IMR-90 (cell line): ENCODE results near the gene TCERG1L. TPM values are rescaled to one million over a fixed set of nuclear protein-coding genes. Genes with fewer than 3 reads are reported as not detected.

Source experiments
- ATAC-seq: fragments of 200-7000 bp; cut with Tn5 transposase; 2 replicates; pipeline ENCODE4 v1.9.1; 2020; ENCODE audit warnings: low read depth, mild to moderate bottlenecking, moderate library complexity
- BruUV-seq: library from RNA; stranded (reverse); fragments of 400-500 nt; replicated peaks from 2 replicates; lab custom pipeline; 2021; lab: Mats Ljungman, UMichigan
- CTCF ChIA-PET: fragments of 300-600 bp; formaldehyde crosslinking; extraction: SDS; loops from one replicate; lab custom pipeline; 2021; ENCODE audit warnings: antibody characterized with exemption; lab: Yijun Ruan, JAX
- POLR2A ChIA-PET: fragments of 300-600 bp; sonication (Branson Sonifier 250); formaldehyde crosslinking; loops from one replicate; lab custom pipeline; 2022; ENCODE audit warnings: antibody characterized with exemption; ENCODE audit not compliant: unreplicated experiment; lab: Charles Lee
- DNase-seq: peaks from one replicate; pipeline ENCODE4 v3.0.0; 2013
- H2AFZ ChIP-seq: replicated peaks from 2 replicates; pipeline ENCODE3; 2013; ENCODE audit warnings: low read length, mild to moderate bottlenecking; ENCODE audit not compliant: poor library complexity
- H2AK5ac ChIP-seq: 2 replicates; pipeline ENCODE4 v1.6.1; 2013; ENCODE audit warnings: low read depth, low read length, inconsistent platforms
- H2AK9ac ChIP-seq: replicated peaks from 2 replicates; pipeline ENCODE3; 2013; ENCODE audit warnings: mild to moderate bottlenecking, low read depth, low read length, moderate library complexity; ENCODE audit not compliant: poor library complexity
- H2BK120ac ChIP-seq: 2 replicates; pipeline ENCODE4 v1.6.1; 2013; ENCODE audit warnings: low read depth, low read length, inconsistent platforms
- H2BK15ac ChIP-seq: 3 replicates; pipeline ENCODE4 v1.6.1; 2013; ENCODE audit warnings: low read depth, low read length, inconsistent platforms
- H2BK20ac ChIP-seq: 2 replicates; pipeline ENCODE4 v1.6.1; 2013; ENCODE audit warnings: low read depth, mild to moderate bottlenecking, inconsistent platforms, low read length, moderate library complexity
- H2BK5ac ChIP-seq: 2 replicates; pipeline ENCODE4 v1.6.1; 2013; ENCODE audit warnings: mild to moderate bottlenecking, low read depth, low read length, inconsistent platforms; ENCODE audit not compliant: poor library complexity, severe bottlenecking
- H3K14ac ChIP-seq: replicated peaks from 2 replicates; pipeline ENCODE4 v1.6.1; 2013; ENCODE audit warnings: low read depth, low read length, inconsistent platforms
- H3K18ac ChIP-seq: 2 replicates; pipeline ENCODE4 v1.6.1; 2013; ENCODE audit warnings: low read depth, low read length, control low read depth
- H3K23ac ChIP-seq: 2 replicates; pipeline ENCODE4 v1.6.1; 2013; ENCODE audit warnings: low read depth, low read length, inconsistent platforms
- H3K27ac ChIP-seq: 2 replicates; pipeline ENCODE4 v1.5.1; 2013; ENCODE audit warnings: mild to moderate bottlenecking, control low read depth, low read length; ENCODE audit not compliant: insufficient read depth
- H3K27me3 ChIP-seq: 2 replicates; pipeline ENCODE4 v1.6.1; 2013; ENCODE audit warnings: low read length; ENCODE audit not compliant: control insufficient read depth, insufficient read depth
- H3K36me3 ChIP-seq: 2 replicates; pipeline ENCODE4 v1.6.1; 2013; ENCODE audit warnings: low read length, mixed read lengths; ENCODE audit not compliant: control insufficient read depth, insufficient read depth
- H3K4ac ChIP-seq: 2 replicates; pipeline ENCODE4 v1.6.1; 2013; ENCODE audit warnings: low read depth, low read length, inconsistent platforms
- H3K4me1 ChIP-seq: 2 replicates; pipeline ENCODE4 v1.6.1; 2013; ENCODE audit warnings: low read length, mixed read lengths; ENCODE audit not compliant: control insufficient read depth, insufficient read depth
- H3K4me2 ChIP-seq: 2 replicates; pipeline ENCODE4 v1.6.1; 2013; ENCODE audit warnings: low read depth, mild to moderate bottlenecking, control low read depth, low read length, moderate library complexity
- H3K4me3 ChIP-seq: 2 replicates; pipeline ENCODE4 v1.5.1; 2013; ENCODE audit warnings: low read depth, mild to moderate bottlenecking, control low read depth, low read length, moderate library complexity; ENCODE audit not compliant: insufficient read depth
- H3K56ac ChIP-seq: 2 replicates; pipeline ENCODE4 v1.6.1; 2013; ENCODE audit warnings: low read length, inconsistent platforms; ENCODE audit not compliant: insufficient read depth; ENCODE audit errors: extremely low read depth
- H3K79me1 ChIP-seq, 2 experiments: 2 replicates each; pipeline ENCODE4 v1.6.1; 2013; ENCODE audit warnings: low read length in 2 of 2, inconsistent platforms in 1 of 2, low read depth in 1 of 2
- H3K9ac ChIP-seq: 2 replicates; pipeline ENCODE4 v1.6.1; 2013; ENCODE audit warnings: low read depth, low read length, control low read depth
- H3K9me1 ChIP-seq: 2 replicates; pipeline ENCODE4 v1.6.1; 2013; ENCODE audit warnings: low read length, inconsistent platforms; ENCODE audit not compliant: insufficient read depth
- H3K9me3 ChIP-seq: 2 replicates; pipeline ENCODE4 v1.6.1; 2013; ENCODE audit warnings: low read length; ENCODE audit not compliant: control insufficient read depth, insufficient read depth
- H4K20me1 ChIP-seq: 2 replicates; pipeline ENCODE4 v1.6.1; 2013; ENCODE audit warnings: low read length, inconsistent platforms; ENCODE audit not compliant: insufficient read depth
- H4K5ac ChIP-seq: 2 replicates; pipeline ENCODE4 v1.6.1; 2013; ENCODE audit warnings: mild to moderate bottlenecking, low read depth, low read length, control low read depth
- H4K8ac ChIP-seq, 2 experiments: 2 replicates each; pipeline ENCODE4 v1.6.1; 2013; ENCODE audit warnings: low read depth in 2 of 2, low read length in 2 of 2, control low read depth in 1 of 2, inconsistent platforms in 1 of 2
- H4K91ac ChIP-seq: 2 replicates; pipeline ENCODE4 v1.6.1; 2013; ENCODE audit warnings: low read depth, low read length, inconsistent platforms; ENCODE audit not compliant: insufficient read depth
- ELK1 ChIP-seq: fragments of 150-350 bp; IDR thresholded peaks from 2 replicates; pipeline ENCODE4 v1.6.1; 2016; ENCODE audit warnings: low read depth, mild to moderate bottlenecking, low read length, moderate library complexity, borderline replicate concordance
- FOS ChIP-seq: fragments of 150-350 bp; IDR thresholded peaks from 2 replicates; pipeline ENCODE4 v1.6.1; 2016; ENCODE audit warnings: low read depth, low read length
- MXI1 ChIP-seq: IDR thresholded peaks from 2 replicates; pipeline ENCODE4 v1.6.1; 2012; ENCODE audit warnings: low read depth, mild to moderate bottlenecking, low read length, moderate library complexity, borderline replicate concordance
- RAD21 ChIP-seq: IDR thresholded peaks from 2 replicates; pipeline ENCODE4 v1.6.1; 2012; ENCODE audit warnings: low read length, improper control_type of control experiment
- RFX5 ChIP-seq: IDR thresholded peaks from 2 replicates; pipeline ENCODE4 v1.8.0; 2012; ENCODE audit warnings: low read depth, mild to moderate bottlenecking, low read length, moderate library complexity
- WGBS, 2 experiments: methylation state at CpG; one replicate each; pipeline versions ENCODE4 v1.1.5 to v1.1.7; 2013; ENCODE audit warnings: missing lambda C conversion rate in 2 of 2; ENCODE audit not compliant: insufficient read length in 1 of 2; ENCODE audit errors: extremely low coverage in 2 of 2; 5-methylcytosine and 5-hydroxymethylcytosine counted together
- dilution Hi-C: fragments of 300-500 bp; cut with HindIII; formaldehyde crosslinking; loops from one replicate; pipeline ENCODE4 v1.14.3; 2018; ENCODE audit warnings: low sequenced_read_pairs; ENCODE audit not compliant: unreplicated experiment
- in situ Hi-C: fragments of 300-500 bp; cut with MboI; formaldehyde crosslinking; loops from 3 replicates; pipeline ENCODE4 v1.14.3; 2019; ENCODE audit warnings: low sequenced_read_pairs, inconsistent platforms, mixed read lengths
- intact Hi-C: fragments of 100-400 bp; cut with micrococcal nuclease; formaldehyde crosslinking; loops from 2 replicates; pipeline ENCODE4 v1.10.0; 2022
- polyA plus RNA-seq, 3 experiments: library from polyadenylated mRNA; depleted of rRNA; stranded (reverse); fragments of >200 nt; gene quantifications; 2 replicates each; pipeline ENCODE4 v1.2.3, GENCODE V29; 2012; ENCODE audit warnings: low replicate concordance in 1 of 3
- total RNA-seq: library from RNA; depleted of rRNA; stranded (reverse); fragments of >200 nt; gene quantifications from 2 replicates; pipeline ENCODE4 v1.2.3, GENCODE V29; 2012
- TF ChIP-seq, protein P1 (sequence below): conservative IDR thresholded peaks from 2 replicates; pipeline ENCODE4 v1.5.1; 2012; ENCODE audit warnings: mild to moderate bottlenecking, low read depth, low read length, improper control_type of control experiment

Gene TCERG1L
- total and polyA plus RNA-seq, 2 of the 4 experiments (the other 2 are of a cell fraction) = not detected

- Histone ChIP-seq H3K36me3 (no peaks in the 10 kb centered on the region), H3K79me1 (no peaks in the 10 kb centered on the region), H2BK20ac (no peak overlapping the region), H2BK120ac (no peak overlapping the region), H3K4me1 (no peaks in the 10 kb centered on the region), H3K14ac (no peak overlapping the region), H4K5ac (no peak overlapping the region), H2AK9ac (no peak overlapping the region), H2AK5ac (no peak overlapping the region), H3K27me3 (no peaks in the 10 kb centered on the region), H3K4me2 (no peak overlapping the region), H4K91ac (no peak overlapping the region), H3K4me3 (no peak overlapping the region), H3K18ac (no peak overlapping the region), H3K56ac (no peak overlapping the region), H3K23ac (no peak overlapping the region), H2BK5ac (no peak overlapping the region), H3K9me3 (peaks cover 36% of the 10 kb centered on the region), H4K8ac (no peak overlapping the region), H3K27ac (no peak overlapping the region), H2AFZ (no peak overlapping the region), H2BK15ac (no peak overlapping the region), H3K4ac (no peak overlapping the region), H3K9ac (no peak overlapping the region), H4K20me1 (no peaks in the 10 kb centered on the region), H3K9me1 (no peaks in the 10 kb centered on the region)
- intact Hi-C loops (no loop called here), dilution Hi-C loops (no loop called here), in situ Hi-C loops (no loop called here)
- POLR2A ChIA-PET = no interaction called here
- WGBS, 2 experiments = 65% methylated on average over 6 of the region's 15 CpGs; no CpG with 5 or more reads in 1 of the 2 experiments
- DNase-seq (no peak), ATAC-seq (no peak)
- no TSS peak for BruUV-seq
- TF ChIP-seq, protein P1, sequence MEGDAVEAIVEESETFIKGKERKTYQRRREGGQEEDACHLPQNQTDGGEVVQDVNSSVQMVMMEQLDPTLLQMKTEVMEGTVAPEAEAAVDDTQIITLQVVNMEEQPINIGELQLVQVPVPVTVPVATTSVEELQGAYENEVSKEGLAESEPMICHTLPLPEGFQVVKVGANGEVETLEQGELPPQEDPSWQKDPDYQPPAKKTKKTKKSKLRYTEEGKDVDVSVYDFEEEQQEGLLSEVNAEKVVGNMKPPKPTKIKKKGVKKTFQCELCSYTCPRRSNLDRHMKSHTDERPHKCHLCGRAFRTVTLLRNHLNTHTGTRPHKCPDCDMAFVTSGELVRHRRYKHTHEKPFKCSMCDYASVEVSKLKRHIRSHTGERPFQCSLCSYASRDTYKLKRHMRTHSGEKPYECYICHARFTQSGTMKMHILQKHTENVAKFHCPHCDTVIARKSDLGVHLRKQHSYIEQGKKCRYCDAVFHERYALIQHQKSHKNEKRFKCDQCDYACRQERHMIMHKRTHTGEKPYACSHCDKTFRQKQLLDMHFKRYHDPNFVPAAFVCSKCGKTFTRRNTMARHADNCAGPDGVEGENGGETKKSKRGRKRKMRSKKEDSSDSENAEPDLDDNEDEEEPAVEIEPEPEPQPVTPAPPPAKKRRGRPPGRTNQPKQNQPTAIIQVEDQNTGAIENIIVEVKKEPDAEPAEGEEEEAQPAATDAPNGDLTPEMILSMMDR = no peak
- no peak for TF ChIP-seq RFX5
- no peak for TF ChIP-seq FOS
- no peak for TF ChIP-seq ELK1
- no peak for TF ChIP-seq MXI1
- TF ChIP-seq RAD21 = no peak
- CTCF ChIA-PET = no interaction called here
Measured at GRCh38 chr10:131231965-131232541, 79.5 kb downstream of the TCERG1L start.
